CD4-positive, alpha-beta T cell treated with Interleukin-12 subunit alpha and Interleukin-12 subunit beta, for 1 hour (primary cell): ENCODE results near the gene CAST.

Source experiments
- DNase-seq: peaks from one replicate; pipeline ENCODE4 v3.0.0-alpha.2; 2020

CAST gene

DNA sequence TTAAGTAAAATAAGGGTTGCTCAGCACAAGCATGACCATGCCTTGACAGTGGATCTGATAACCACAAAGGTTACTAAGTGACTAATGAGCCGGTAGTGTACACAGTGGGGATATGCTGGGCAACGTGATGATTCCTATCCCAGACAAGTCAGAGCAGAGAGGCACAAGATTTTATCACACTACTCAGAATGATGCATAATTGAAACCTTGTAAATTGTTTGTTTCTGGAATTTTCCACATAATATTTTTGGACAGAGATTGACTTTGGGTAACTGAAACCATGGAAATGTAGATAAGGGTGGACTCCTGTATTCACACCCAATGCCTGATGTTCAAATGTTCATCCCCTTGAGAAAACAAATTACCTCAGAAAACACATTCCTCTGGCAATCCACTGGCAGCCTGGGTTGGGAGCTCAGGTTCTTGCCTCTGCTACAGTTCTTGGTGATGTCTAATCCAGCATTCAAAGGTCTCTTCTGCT, 161.8 kb downstream of the CAST start:
- no peak for DNase-seq
